ENCODE measurements around the gene SIK3.

DNA sequence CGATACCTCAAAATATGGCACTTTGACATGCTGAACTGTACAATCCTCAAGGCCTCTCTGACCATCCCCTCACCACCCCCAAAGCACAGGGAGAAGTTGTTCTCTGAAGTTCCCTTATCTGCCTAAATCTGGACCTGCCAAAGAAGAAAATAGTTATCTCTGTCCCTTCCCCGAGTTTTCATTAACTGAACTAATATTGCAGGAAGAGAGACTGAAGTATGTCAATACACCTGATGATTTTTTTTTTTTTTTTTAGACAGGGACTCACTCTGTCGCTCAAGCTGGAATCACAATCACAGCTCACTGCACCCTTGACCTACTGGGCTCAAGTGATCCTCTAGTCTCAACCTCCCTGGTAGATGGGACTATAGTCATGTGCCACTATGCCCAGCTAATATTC, 75.0 kb downstream of the SIK3 start:
- no peak for TF ChIP-seq POLR2AphosphoS5 (IDR thresholded peaks at IDR 0.05; ENCODE audit: borderline replicate concordance, low read depth, low read length)
- no peak for TF ChIP-seq EZH2 (IDR thresholded peaks at IDR 0.05)
- TF ChIP-seq FOXP2 (optimal IDR thresholded peaks at IDR 0.05; ENCODE audit: control extremely low read depth, extremely low read length, insufficient read depth) = no peak

All from SK-N-MC (cell line).